Measurements from ENCODE around the gene SCFD2.

DNA sequence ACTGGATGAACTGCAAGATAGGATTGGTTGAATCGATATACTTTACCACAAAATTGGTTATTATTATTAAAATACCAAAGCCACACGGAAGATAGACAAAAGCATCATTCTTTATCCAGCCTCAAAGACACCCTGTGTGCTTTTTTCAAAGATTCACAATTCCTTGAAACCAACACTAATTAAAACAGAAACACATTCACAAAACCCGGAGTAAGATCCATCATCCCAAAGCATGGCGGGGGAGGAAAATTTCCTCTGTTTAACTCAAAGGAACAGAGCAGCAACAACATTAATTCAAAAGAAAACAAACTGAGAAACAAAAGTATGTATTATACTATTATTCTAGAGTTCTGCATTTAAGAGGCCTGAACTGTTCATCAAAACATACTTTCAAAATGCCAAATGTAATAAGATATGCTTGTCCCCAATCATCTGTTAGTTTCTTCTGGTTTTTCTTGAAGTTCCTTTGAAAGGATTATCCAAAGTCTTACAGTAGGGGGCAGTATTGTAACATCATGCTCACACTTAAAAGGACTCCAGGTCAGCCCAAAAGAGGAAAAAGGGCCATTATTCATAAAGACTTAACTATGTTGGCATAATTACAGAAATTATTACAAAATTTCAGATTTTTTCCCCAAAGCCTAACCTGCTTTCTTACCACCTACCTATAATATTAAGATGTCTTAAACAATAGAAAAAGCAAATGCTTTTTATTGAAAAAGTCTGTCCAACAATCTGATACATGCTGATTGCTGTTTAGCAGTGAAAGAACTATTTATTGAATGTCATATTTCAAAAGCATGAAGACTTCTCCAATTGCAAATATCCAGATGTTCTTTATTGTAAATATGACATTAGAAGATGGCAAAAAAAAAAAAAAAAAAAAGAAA lies 168.7 kb downstream of the SCFD2 start:
- TF ChIP-seq EZH2 (IDR thresholded peaks at IDR 0.05; ENCODE audit: low read depth, low read length, severe bottlenecking) = no peak
- TF ChIP-seq, protein P1, sequence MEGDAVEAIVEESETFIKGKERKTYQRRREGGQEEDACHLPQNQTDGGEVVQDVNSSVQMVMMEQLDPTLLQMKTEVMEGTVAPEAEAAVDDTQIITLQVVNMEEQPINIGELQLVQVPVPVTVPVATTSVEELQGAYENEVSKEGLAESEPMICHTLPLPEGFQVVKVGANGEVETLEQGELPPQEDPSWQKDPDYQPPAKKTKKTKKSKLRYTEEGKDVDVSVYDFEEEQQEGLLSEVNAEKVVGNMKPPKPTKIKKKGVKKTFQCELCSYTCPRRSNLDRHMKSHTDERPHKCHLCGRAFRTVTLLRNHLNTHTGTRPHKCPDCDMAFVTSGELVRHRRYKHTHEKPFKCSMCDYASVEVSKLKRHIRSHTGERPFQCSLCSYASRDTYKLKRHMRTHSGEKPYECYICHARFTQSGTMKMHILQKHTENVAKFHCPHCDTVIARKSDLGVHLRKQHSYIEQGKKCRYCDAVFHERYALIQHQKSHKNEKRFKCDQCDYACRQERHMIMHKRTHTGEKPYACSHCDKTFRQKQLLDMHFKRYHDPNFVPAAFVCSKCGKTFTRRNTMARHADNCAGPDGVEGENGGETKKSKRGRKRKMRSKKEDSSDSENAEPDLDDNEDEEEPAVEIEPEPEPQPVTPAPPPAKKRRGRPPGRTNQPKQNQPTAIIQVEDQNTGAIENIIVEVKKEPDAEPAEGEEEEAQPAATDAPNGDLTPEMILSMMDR (IDR thresholded peaks at IDR 0.05; ENCODE audit: control extremely low read depth in 1 of 3, insufficient read depth in 1 of 3, low read depth in 1 of 3, low read length in 3 of 3) = peak in 2 of 3 experiments; percentile 39 to 59; a peak in 2 of 4 replicates
- no peak for TF ChIP-seq TAF1 (IDR thresholded peaks at IDR 0.05; ENCODE audit: low read depth, low read length)
- TF ChIP-seq, protein P2, sequence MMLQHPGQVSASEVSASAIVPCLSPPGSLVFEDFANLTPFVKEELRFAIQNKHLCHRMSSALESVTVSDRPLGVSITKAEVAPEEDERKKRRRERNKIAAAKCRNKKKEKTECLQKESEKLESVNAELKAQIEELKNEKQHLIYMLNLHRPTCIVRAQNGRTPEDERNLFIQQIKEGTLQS (IDR thresholded peaks at IDR 0.05; ENCODE audit: insufficient read depth, low read depth, low read length) = no peak
- no peak for TF ChIP-seq RBBP5 (IDR thresholded peaks at IDR 0.05; ENCODE audit: borderline replicate concordance, low read depth, low read length)
- TF ChIP-seq RNF2 (IDR thresholded peaks at IDR 0.05; ENCODE audit: borderline replicate concordance, low read depth, low read length, missing control alignments, poor library complexity, severe bottlenecking) = no peak
- no peak for TF ChIP-seq EP300 (IDR thresholded peaks at IDR 0.05; ENCODE audit: borderline replicate concordance in 1 of 2, low read depth in 2 of 2, low read length in 2 of 2)
- no peak for TF ChIP-seq CREB1 (IDR thresholded peaks at IDR 0.05)
- TF ChIP-seq SIN3A (conservative IDR thresholded peaks at IDR 0.05 in 1 of 2, IDR thresholded peaks at IDR 0.05 in 1 of 2; ENCODE audit: low read depth in 1 of 2, low read length in 2 of 2) = no peak
- no peak for TF ChIP-seq CHD1 (IDR thresholded peaks at IDR 0.05; ENCODE audit: low read depth, low read length)
- no peak for TF ChIP-seq YY1 (IDR thresholded peaks at IDR 0.05; ENCODE audit: low read depth, low read length)

Data from H1 (cell line).